ENCODE measurements around the gene TEX14.

Gene TEX14

DNA sequence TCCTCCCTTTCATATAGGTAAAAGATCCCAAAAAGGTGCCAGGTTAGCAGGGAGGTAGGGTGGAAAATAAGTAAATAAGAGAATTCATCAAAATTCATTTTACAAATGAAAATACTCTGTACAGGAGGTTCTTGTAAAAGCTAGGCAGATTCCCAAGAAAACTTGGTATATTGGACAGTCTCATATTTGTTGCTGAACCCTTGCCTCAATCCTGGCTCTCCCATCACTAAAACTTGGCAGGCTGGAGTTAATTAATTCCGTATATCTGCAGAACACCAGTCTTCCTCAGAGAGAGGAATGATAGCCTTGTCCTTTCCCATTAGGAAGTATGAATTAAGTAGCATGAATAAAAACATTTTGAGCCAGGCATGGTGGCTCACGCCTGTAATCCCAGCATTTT lies 111.2 kb downstream of the TEX14 start:
- Mint-ChIP-seq H3K27ac (no peak overlapping the region), H3K4me3 (no peak overlapping the region), H3K9me3 (ENCODE audit: low read depth) (no peaks in the 10 kb centered on the region)

DNA sequence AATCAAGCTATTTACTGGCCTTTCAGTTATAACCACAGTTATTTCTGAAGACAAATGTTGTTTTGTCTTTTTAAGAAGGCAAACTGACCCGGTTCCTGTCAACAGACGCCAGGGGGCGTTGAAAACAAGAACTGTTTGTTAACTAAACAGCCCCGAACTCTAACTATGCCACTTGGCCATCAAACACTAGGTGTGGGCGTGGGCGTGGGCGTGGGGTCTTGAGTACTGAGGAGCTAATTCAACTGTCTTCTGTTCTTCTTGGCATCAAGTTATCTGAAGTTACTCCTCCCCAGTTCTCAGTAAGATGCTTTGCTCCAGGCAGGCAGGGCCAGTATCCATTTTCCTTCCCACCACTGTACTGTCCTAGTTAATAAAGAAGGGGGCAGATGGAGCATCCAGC lies 114.1 kb downstream of the TEX14 start:
- Mint-ChIP-seq H3K27ac (no peak overlapping the region), H3K4me3 (no peak overlapping the region), H3K4me1 (ENCODE audit: low read depth) (no peaks in the 10 kb centered on the region), H3K27me3 (no peaks in the 10 kb centered on the region), H3K9me3 (ENCODE audit: low read depth) (no peaks in the 10 kb centered on the region), H3K36me3 (no peaks in the 10 kb centered on the region)

More for the DNA sequence above, 111.2 kb downstream of the TEX14 start:
- Mint-ChIP-seq H3K27me3 (no peaks in the 10 kb centered on the region), H3K36me3 (no peaks in the 10 kb centered on the region), H3K4me1 (ENCODE audit: low read depth) (no peaks in the 10 kb centered on the region)

DNA sequence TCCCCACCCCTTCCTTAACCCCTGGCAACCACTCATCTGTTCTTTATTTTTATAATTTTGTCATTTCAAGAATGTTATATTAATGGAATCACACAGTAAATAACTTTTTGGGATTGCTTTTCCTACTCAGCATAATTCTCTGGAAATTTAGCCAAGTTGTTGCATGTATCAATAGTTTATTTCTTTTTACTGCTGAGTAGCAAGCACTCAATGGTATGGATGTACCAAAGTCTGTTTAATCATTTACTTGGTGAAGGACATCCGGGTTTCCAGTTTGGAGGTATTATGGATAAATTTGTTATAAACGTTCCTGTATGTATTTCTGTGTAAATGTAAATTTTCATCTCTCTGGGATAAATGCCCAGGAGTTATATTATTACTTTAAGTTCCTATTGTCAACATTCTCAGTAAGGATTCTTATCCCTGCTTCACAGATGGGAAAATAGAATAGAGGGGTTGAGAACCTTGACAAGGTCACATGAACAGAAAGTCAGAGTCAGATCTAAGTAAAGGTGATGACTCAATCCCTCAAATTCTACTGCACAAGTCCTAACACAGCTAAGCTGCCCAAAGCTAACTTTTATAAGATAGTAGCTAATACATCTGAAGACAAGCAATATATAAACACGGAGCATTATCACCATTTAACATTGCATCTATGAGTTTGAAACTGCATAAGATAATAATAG lies 115.0 kb downstream of the TEX14 start:
- Mint-ChIP-seq H3K4me1 (ENCODE audit: low read depth) (no peaks in the 10 kb centered on the region), H3K4me3 (no peak overlapping the region), H3K9me3 (ENCODE audit: low read depth) (no peaks in the 10 kb centered on the region), H3K27me3 (no peaks in the 10 kb centered on the region), H3K27ac (no peak overlapping the region), H3K36me3 (no peaks in the 10 kb centered on the region)

DNA sequence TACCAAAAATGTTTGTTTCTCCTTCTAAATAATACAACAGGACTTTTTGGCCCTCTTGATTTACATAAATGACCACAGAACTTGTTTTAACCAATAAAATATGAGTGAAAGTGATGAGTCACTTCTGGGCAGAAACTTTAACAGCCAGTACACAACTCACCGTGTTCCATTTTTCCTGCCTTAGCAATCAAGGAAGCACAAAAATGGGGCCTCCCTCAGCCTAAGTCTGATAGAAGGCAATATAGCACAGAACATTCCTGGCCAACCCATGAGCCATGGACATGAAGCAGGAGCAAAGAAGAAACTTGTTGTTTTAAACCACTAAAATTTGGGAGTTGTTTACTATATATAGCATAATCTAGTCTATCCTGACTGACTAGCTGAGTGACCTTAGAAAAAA lies 116.3 kb downstream of the TEX14 start:
- Mint-ChIP-seq H3K36me3 (no peaks in the 10 kb centered on the region), H3K9me3 (ENCODE audit: low read depth) (no peaks in the 10 kb centered on the region)

DNA sequence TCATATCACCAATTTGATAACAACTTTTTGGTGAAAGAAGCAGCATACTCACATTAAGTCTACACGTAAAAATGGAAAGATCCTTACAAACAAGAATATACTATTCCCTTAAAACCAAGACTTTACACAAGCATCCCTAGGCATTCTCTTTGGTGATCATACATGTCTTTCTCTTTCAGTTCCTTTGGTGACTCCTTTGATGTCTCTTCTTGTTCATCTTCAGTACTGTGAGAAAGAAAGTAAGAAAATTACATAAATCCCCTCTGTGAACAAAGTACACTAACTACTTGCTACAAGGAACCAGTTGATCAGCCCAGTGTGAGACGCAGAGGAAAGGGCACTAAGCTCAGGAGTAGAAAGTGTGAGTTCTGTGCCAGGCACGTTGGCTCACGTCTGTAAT lies 117.8 kb downstream of the TEX14 start:
- H3K36me3 Mint-ChIP-seq: no peaks in the 10 kb centered on the region
- no peaks in the 10 kb centered on the region for H3K4me1 Mint-ChIP-seq (ENCODE audit: low read depth)
- no peak overlapping the region for H3K4me3 Mint-ChIP-seq
- no peaks in the 10 kb centered on the region for H3K27me3 Mint-ChIP-seq
- H3K9me3 Mint-ChIP-seq (ENCODE audit: low read depth): no peaks in the 10 kb centered on the region
- no peak overlapping the region for H3K27ac Mint-ChIP-seq

More for the DNA sequence above, 116.3 kb downstream of the TEX14 start:
- Mint-ChIP-seq H3K4me3 (no peak overlapping the region), H3K27me3 (no peaks in the 10 kb centered on the region), H3K27ac (no peak overlapping the region), H3K4me1 (ENCODE audit: low read depth) (no peaks in the 10 kb centered on the region)

DNA sequence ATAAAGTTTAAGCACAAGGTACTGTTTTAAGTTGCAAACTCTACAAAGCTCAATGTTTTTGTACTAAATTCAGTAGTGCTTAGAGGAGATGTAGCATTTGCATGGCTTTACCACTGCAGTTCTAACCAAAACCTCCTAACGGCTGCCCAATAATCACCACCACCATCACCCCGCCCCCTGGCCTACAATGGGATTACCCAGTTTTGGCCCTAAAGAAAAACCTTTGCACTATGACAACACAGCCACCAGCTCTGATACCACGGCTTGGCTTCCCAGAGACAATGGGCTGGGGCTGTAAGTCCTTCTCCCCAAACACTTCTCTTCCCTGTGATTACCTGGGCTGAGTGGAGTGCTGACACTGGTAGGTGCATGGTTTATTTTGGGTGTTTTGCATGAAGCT lies 119.0 kb downstream of the TEX14 start:
- Mint-ChIP-seq H3K9me3 (ENCODE audit: low read depth) (no peaks in the 10 kb centered on the region), H3K36me3 (no peaks in the 10 kb centered on the region), H3K4me3 (no peak overlapping the region), H3K4me1 (ENCODE audit: low read depth) (no peaks in the 10 kb centered on the region), H3K27ac (no peak overlapping the region), H3K27me3 (no peaks in the 10 kb centered on the region)

DNA sequence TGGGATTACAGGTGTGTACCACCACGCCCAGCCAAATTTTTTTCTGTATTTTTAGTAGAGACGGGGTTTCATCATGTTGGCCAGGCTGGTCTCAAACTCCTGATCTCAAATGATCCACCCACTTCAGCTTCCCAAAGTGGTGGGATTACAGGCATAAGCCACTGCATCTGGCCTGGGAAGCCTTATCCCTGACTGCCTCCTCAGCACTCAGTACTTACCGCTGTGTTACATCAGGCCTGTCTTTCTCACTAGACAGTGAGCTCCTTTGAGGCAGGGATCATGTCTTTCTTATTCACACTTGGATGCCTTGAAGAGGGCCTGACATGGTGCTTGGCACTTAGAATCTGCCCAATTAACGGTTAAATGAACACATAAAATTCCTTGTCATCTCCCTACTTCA lies 121.1 kb downstream of the TEX14 start:
- Mint-ChIP-seq H3K27ac (no peak overlapping the region), H3K4me1 (ENCODE audit: low read depth) (no peaks in the 10 kb centered on the region), H3K27me3 (no peaks in the 10 kb centered on the region), H3K9me3 (ENCODE audit: low read depth) (no peaks in the 10 kb centered on the region), H3K36me3 (no peaks in the 10 kb centered on the region), H3K4me3 (no peak overlapping the region)

DNA sequence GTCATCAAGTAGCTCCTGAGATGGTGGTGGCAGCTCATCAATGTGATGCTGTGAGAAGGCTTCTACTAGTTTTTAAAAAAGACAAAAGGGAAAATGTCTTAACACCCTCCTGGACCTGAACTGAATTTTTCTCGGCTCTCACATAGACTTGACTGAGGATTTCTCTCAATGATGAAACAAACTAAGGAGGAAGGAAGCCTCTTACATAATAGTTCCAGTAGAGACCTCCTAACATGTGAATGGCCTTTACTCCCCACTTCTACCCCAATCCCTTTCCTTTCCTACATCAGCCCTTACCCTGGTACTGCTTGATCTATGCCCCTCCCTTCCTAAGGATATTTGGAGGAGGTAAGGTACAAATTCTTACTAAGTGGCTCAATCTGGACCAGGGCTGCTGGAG lies 122.6 kb downstream of the TEX14 start:
- Mint-ChIP-seq H3K9me3 (ENCODE audit: low read depth) (no peaks in the 10 kb centered on the region), H3K4me3 (no peak overlapping the region), H3K4me1 (ENCODE audit: low read depth) (no peaks in the 10 kb centered on the region), H3K27me3 (no peaks in the 10 kb centered on the region), H3K27ac (no peak overlapping the region), H3K36me3 (no peaks in the 10 kb centered on the region)

DNA sequence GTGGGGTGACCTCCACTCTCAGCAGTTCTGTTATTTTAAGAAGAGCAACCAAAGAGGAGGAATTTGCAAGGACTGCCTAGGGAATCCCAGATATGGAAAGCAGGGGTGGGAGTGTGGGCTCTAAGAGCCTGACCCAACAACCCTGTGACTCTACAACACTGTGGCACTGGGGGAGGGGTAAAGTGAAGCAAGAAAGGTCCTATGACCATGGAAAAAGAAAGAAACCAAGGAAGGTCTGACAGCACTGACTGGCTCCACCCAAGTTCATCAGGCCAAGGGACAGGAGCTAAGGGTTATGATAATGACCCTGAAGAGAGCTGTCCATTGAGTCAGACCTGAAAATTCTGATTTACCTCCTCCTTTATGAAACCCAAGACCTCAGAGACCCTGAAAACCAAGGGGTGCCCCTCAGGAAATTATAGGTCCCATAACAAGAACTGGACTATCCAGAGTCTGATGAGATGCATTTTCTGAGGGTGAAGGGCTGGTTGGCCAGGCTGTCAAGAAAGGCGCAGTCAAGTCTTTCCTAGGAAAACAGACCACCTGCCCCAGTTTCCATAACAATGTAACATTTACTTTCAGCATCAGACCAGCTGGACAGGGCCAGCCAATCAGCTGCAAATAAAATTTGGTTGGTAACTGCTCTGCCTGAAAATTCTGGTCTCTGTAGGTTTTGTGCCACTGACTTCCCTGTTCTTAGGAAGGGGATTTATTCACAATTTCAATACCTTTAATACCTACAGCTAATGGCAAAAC lies 123.6 kb downstream of the TEX14 start:
- H3K27me3 Mint-ChIP-seq: no peaks in the 10 kb centered on the region
- no peaks in the 10 kb centered on the region for H3K9me3 Mint-ChIP-seq (ENCODE audit: low read depth)
- no peak overlapping the region for H3K27ac Mint-ChIP-seq
- H3K36me3 Mint-ChIP-seq: no peaks in the 10 kb centered on the region
- H3K4me1 Mint-ChIP-seq (ENCODE audit: low read depth): no peaks in the 10 kb centered on the region
- H3K4me3 Mint-ChIP-seq: no peak overlapping the region

DNA sequence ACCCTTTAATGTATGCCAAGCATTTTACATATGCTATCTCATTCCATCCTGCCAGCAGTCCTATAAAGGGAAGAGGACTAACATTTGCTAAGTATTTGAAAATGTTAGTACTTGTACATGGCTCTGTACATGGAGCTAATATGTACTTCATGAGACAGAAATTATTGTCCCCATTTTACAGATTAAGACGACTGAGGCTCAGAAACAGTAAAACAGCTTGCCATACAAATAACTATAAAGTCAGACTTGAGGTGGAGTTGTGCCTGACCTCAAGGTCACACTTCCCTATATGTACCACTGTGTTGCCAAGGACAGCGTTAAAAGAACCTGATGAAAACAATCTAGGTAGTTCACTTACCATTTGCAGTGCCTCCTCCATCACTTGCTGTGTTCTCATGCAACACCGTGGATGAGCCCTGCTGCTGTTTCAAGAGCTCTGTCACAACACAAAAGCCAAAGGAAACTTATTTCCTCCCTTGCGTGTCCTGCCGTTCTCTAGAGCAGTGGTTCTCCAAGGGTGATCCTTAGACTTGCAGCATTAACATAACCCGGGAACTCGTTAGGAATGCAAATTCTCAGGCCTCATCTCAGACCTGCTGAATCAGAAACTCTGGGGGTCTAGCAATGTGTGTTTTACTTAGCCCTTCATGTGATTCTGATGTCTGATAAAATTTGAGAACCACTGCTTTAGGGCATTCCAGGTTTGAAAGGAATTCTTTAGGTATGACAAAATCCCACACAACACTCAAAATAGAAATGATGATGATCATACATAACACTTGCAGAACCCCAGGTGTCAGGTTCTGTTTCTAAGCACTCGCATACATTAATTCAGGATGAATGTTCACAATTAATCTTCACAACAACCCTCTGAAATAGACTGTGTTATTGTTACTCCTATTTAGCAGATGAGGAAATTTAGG lies 126.2 kb downstream of the TEX14 start:
- Mint-ChIP-seq H3K4me1 (ENCODE audit: low read depth) (no peaks in the 10 kb centered on the region), H3K4me3 (no peak overlapping the region), H3K27ac (no peak overlapping the region), H3K27me3 (no peaks in the 10 kb centered on the region), H3K36me3 (no peaks in the 10 kb centered on the region), H3K9me3 (ENCODE audit: low read depth) (no peaks in the 10 kb centered on the region)

DNA sequence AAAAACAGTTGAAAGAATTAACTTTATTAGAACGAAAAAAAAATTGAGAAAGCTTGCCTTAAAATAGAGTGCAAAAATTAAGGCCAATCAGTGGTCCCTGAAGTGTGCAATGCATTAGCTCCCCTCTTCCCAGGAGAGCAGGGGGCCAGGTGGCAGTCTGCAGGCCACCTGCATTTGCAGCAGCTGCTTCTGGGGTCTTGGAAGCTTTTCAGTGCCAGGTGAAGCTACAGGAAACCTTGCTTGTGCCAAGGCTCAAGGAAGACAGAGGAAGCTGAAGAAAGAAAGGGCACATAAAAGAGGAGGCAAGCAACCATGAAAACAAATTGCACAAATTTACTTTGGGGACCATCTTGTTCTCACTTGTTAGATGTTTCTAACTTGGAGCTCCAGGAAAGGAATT lies 126.9 kb downstream of the TEX14 start:
- Mint-ChIP-seq H3K36me3 (no peaks in the 10 kb centered on the region), H3K27ac (no peak overlapping the region), H3K9me3 (ENCODE audit: low read depth) (no peaks in the 10 kb centered on the region), H3K4me3 (no peak overlapping the region), H3K4me1 (ENCODE audit: low read depth) (no peaks in the 10 kb centered on the region), H3K27me3 (peaks cover 2% of the 10 kb centered on the region)

DNA sequence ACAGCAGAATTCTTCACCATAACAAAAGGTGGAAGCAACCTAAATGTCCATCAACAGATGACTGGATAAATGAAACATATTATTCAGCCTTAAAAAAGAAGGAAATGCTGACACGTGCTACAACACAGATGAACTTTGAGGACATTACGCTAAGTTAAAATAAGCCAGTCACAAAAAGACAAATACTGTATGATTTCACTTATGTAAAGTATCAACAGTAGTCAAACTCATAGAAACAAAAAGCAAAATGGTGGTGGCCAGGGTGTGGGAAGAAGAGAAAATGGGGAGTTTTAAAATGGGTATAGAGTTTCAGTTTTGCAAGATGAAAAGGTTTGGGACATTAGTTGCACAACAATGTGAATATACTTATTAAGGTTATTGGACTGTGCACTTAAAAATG lies 127.6 kb downstream of the TEX14 start:
- Mint-ChIP-seq H3K27me3 (peaks cover 4% of the 10 kb centered on the region), H3K36me3 (no peaks in the 10 kb centered on the region), H3K4me1 (ENCODE audit: low read depth) (no peaks in the 10 kb centered on the region), H3K27ac (no peak overlapping the region), H3K4me3 (no peak overlapping the region), H3K9me3 (ENCODE audit: low read depth) (no peaks in the 10 kb centered on the region)

DNA sequence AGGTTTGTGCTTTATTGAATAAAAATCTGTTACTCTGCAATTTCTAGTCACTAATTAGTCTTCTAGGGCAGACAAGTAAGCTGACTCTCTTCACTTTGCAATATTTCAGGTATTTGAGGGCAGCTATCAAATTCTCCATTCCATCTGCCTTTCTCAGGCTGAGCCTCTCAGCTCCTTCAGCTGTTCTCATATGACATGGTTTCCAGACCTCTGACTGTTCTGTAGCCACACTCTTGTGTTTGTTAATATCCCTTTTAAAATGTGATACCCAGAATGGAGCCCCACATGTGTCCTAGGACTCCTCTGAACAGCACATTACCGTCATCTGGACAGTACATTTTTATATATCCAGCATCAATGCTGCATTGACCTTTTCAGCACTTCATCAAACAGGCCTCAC lies 131.3 kb downstream of the TEX14 start:
- H3K36me3 Mint-ChIP-seq: no peaks in the 10 kb centered on the region
- H3K27me3 Mint-ChIP-seq: peaks cover 4% of the 10 kb centered on the region
- no peaks in the 10 kb centered on the region for H3K9me3 Mint-ChIP-seq (ENCODE audit: low read depth)
- H3K27ac Mint-ChIP-seq: no peak overlapping the region
- no peak overlapping the region for H3K4me3 Mint-ChIP-seq
- H3K4me1 Mint-ChIP-seq (ENCODE audit: low read depth): peaks cover 5% of the 10 kb centered on the region

DNA sequence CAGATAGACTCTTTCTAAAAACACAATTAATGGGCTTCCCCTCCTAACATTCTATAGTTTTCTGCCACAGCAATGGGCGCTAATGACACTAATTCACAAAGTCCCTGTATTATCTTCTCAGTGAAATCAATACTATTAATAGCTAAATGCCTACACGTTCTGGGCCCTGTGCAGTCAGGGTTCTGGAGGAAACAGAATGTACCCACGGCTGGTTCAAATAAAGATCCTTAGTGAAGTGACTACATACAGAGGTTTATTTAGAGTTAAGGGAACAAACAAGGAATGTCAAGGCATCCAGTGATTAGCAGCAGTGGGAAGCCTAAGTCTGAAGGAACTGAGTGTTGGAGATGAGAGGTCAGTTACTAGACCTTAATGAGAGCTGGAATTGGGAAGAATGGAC lies 133.9 kb downstream of the TEX14 start:
- H3K9me3 Mint-ChIP-seq (ENCODE audit: low read depth): no peaks in the 10 kb centered on the region
- peaks cover 5% of the 10 kb centered on the region for H3K4me1 Mint-ChIP-seq (ENCODE audit: low read depth)
- H3K27ac Mint-ChIP-seq: no peak overlapping the region
- no peaks in the 10 kb centered on the region for H3K36me3 Mint-ChIP-seq
- no peak overlapping the region for H3K4me3 Mint-ChIP-seq
- H3K27me3 Mint-ChIP-seq: peaks cover 4% of the 10 kb centered on the region

DNA sequence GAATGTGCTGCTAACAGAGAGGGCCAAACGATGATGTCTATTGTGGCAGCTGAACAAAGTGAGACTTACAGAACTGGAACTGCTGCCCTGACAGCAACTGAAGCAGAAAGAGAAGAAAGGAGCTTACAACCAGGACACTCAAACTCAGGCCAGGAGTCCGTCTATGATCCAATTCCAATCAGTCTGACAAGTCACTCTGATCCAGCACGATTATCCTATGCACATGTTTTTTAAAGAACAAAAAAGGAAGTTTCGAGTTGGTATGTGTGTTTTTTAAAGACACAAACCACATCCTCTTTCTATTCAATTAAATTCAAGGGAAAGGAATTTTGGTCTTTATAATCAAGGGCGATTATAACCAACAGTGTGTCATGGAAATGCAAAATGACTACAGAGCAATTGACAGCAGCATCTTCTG lies 135.0 kb downstream of the TEX14 start:
- Mint-ChIP-seq H3K27me3 (peaks cover 4% of the 10 kb centered on the region), H3K4me3 (no peak overlapping the region), H3K36me3 (no peaks in the 10 kb centered on the region), H3K9me3 (ENCODE audit: low read depth) (no peaks in the 10 kb centered on the region), H3K27ac (no peak overlapping the region), H3K4me1 (ENCODE audit: low read depth) (peaks cover 5% of the 10 kb centered on the region)

Data from activated naive CD8-positive, alpha-beta T cell (primary cell).